ENCODE data around the gene MEIS1.

The MEIS1 gene

DNA sequence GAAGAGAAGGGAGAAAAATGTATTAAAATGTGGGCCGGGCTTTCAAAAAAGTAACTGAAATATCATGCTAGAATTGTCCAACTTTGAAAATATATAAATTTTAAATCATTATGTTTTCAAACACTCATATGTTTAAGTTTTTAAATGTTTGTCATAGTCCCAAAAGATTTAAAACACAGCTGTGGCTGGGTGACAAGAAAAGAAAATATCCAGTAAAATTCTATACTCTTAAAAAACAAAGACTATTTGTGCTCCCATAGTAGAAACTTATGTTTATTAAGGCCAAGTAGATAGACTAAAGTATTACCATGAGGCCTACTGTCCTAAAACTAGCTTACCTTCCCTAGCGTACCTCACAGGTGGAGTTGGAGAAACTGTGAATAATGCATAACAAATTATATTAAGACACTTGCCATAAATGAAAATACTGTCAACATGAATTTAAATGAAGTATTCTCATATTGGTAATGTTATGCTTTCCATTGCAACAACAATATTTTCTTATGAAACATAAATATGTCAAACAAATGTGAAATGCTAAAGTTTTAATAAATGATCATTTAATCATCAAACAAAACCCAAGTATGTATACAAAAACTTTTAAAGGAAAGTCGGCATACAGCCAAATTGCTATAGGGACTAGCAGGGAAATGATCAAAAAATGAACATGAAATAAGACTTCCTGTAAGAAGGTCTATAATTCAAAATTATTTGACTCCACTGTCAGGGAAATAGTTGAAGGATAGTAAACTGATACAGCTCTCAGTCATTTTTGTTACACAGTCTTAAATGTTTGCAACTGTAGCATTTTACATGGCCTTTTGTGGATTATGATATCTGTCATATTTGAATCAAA lies 13.4 kb downstream of the MEIS1 start:
- TF ChIP-seq, protein P1, sequence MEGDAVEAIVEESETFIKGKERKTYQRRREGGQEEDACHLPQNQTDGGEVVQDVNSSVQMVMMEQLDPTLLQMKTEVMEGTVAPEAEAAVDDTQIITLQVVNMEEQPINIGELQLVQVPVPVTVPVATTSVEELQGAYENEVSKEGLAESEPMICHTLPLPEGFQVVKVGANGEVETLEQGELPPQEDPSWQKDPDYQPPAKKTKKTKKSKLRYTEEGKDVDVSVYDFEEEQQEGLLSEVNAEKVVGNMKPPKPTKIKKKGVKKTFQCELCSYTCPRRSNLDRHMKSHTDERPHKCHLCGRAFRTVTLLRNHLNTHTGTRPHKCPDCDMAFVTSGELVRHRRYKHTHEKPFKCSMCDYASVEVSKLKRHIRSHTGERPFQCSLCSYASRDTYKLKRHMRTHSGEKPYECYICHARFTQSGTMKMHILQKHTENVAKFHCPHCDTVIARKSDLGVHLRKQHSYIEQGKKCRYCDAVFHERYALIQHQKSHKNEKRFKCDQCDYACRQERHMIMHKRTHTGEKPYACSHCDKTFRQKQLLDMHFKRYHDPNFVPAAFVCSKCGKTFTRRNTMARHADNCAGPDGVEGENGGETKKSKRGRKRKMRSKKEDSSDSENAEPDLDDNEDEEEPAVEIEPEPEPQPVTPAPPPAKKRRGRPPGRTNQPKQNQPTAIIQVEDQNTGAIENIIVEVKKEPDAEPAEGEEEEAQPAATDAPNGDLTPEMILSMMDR (IDR thresholded peaks at IDR 0.05; ENCODE audit: insufficient read depth, low read length, poor library complexity, severe bottlenecking), result no peak
- no peaks in the 10 kb centered on the region for H3K27me3 ChIP-seq (replicated peaks; ENCODE audit: control insufficient read depth, insufficient read depth, low read length)
- H3K36me3 ChIP-seq (ENCODE audit: control insufficient read depth, insufficient read depth, low read length), result no peaks in the 10 kb centered on the region
- no peak overlapping the region for H3K4me3 ChIP-seq (replicated peaks; ENCODE audit: low read depth, low read length)
- DNase-seq (ENCODE audit: extremely low read depth, insufficient read length), result no peak

DNA sequence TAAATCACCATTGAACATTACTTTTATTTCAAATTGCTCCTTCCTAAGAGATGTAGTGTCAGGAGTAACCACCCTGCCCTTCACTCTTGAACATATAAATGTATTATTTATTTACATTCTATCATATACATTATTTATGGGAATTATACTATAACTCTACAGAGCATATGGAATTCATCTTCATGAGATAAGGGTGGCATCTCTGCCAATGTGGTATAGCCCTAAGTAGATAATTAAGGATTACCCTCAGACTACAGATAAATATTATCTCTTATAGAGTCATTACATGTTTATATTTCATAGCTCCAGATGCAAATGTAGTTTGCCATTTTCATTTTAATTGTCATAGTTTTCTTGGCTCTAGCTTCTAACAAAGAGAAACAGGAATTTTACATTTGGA lies 17.3 kb downstream of the MEIS1 start:
- TF ChIP-seq, protein P1 (IDR thresholded peaks at IDR 0.05; ENCODE audit: insufficient read depth, low read length, poor library complexity, severe bottlenecking), result no peak
- Histone ChIP-seq H3K36me3 (ENCODE audit: control insufficient read depth, insufficient read depth, low read length) (no peaks in the 10 kb centered on the region), H3K4me3 (replicated peaks; ENCODE audit: low read depth, low read length) (no peak overlapping the region), H3K27me3 (replicated peaks; ENCODE audit: control insufficient read depth, insufficient read depth, low read length) (no peaks in the 10 kb centered on the region)
- no peak for DNase-seq (ENCODE audit: extremely low read depth, insufficient read length)

DNA sequence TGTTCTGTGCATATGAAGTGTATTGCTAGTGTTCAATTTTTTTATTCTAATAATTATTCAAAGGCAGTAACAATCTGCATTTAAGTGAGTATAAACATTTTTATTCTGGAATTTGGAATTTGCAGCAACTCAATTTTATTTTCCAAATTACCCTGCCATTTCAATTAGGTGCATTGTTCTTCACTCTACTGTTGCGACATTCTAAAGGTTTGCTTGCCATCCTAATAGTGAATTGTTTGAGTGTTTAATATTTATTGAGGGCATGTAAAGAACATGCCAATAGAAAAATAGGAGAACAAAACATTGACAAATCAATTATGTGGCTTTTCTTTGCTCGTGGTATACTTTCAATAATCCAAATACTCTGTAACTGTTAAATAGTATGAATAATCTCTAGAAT lies 18.0 kb downstream of the MEIS1 start:
- DNase-seq (ENCODE audit: extremely low read depth, insufficient read length), result no peak
- Histone ChIP-seq H3K27me3 (replicated peaks; ENCODE audit: control insufficient read depth, insufficient read depth, low read length) (no peaks in the 10 kb centered on the region; the same call in 1 of the 2 replicates), H3K4me3 (replicated peaks; ENCODE audit: low read depth, low read length) (no peak overlapping the region), H3K36me3 (ENCODE audit: control insufficient read depth, insufficient read depth, low read length) (no peaks in the 10 kb centered on the region)
- TF ChIP-seq, protein P1 (IDR thresholded peaks at IDR 0.05; ENCODE audit: insufficient read depth, low read length, poor library complexity, severe bottlenecking), result no peak

DNA sequence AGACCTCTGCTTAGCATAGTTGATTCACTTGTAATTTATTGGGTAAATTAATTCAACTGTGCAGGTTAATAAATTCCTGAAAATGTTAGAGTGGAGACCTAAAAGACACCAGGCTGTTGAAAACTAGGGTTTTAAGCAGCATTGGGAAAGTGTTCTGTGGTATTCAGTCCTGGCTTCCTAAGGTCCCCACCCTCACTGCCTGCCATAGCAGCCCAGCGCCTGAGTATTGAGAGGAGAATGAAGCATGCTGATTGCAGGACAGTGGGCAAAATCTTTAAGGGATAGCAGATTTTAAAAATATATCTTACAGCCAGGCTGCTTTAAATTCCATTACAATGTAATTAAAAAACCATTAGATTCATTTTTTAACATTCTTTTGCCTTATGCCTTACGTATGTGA lies 20.6 kb downstream of the MEIS1 start:
- TF ChIP-seq, protein P1 (IDR thresholded peaks at IDR 0.05; ENCODE audit: insufficient read depth, low read length, poor library complexity, severe bottlenecking), result no peak
- no peak for DNase-seq (ENCODE audit: extremely low read depth, insufficient read length)
- Histone ChIP-seq H3K4me3 (replicated peaks; ENCODE audit: low read depth, low read length) (no peak overlapping the region), H3K36me3 (ENCODE audit: control insufficient read depth, insufficient read depth, low read length) (no peaks in the 10 kb centered on the region), H3K27me3 (replicated peaks; ENCODE audit: control insufficient read depth, insufficient read depth, low read length) (peaks cover 2% of the 10 kb centered on the region; the same call in 1 of the 2 replicates)

DNA sequence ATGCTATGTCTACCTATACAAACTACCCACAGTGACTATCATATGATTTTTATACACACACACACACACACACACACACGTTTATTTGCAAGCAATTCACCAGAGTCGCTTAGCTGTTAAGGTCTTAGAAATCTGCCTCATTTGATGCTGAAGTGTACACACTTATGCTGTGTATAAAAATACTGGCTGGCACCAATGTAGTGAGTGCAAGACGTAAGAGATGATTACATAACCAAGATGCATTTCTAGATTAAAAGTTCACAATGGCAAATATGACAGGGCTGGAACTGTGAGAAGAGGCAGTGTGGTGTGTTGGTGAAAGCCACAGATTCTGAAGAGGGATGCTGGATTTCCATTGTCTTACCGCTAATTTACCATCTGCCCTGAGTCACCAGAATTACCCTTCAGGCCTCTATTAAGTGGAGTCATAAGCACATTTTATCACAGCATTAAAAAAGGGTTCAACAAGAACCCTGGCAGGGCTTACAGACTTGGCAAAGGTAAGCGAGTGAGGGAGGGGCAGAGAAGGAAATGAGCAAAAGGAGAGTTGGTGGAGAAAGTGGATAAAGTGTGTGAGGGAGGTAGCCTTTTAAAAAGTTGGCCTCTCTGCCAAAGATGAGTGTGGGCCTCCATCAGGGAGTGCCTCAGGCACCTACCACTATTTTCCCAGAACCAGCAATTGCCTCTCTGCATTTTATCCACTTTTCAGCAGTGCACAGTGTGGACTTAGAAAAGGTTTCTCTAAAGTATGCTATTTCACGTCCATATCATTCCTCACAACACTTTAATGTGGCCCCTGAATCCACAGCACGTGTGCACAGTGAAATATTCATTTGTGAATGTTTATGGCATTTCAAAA lies 21.5 kb downstream of the MEIS1 start:
- no peaks in the 10 kb centered on the region for H3K36me3 ChIP-seq (ENCODE audit: control insufficient read depth, insufficient read depth, low read length)
- H3K4me3 ChIP-seq (replicated peaks; ENCODE audit: low read depth, low read length), result no peak overlapping the region
- no peak for DNase-seq (ENCODE audit: extremely low read depth, insufficient read length)
- TF ChIP-seq, protein P1 (IDR thresholded peaks at IDR 0.05; ENCODE audit: insufficient read depth, low read length, poor library complexity, severe bottlenecking), result no peak
- peaks cover 2% of the 10 kb centered on the region; the same call in 1 of the 2 replicates for H3K27me3 ChIP-seq (replicated peaks; ENCODE audit: control insufficient read depth, insufficient read depth, low read length)

Measured in GM06990 (cell line).